ENCODE measurements around the gene HSF2BP.
"Not testable (repeated sequence)": the region's sequence is repeated elsewhere in the genome, so short reads cannot be mapped to it uniquely, and the experiment has no call there.

The HSF2BP gene

GRCh38 chr21:43659136-43660000 lies at the start of gene HSF2BP, which contains the start of gene RRP1B:
HSF2BP (minus strand) TSS chr21:43659488; CDS start chr21:43658096, 1,392 bp downstream.
RRP1B (plus strand) TSS chr21:43659560; CDS start chr21:43659665, 105 bp downstream.
- DNase-seq = peak; percentile 76

GRCh38 chr21:43708745-43709381 lies 49.6 kb upstream of the HSF2BP start:
- no peak for DNase-seq

GRCh38 chr21:43707462-43707861 lies 48.2 kb upstream of the HSF2BP start:
- DNase-seq = no peak

GRCh38 chr21:43703035-43703880 lies 44.0 kb upstream of the HSF2BP start:
- no peak for DNase-seq

- no peak for DNase-seq
Measured at GRCh38 chr21:43702785-43703034, 43.4 kb upstream of the HSF2BP start.

- no peak for DNase-seq
Measured at GRCh38 chr21:43701936-43702784, 42.9 kb upstream of the HSF2BP start.

- no peak for DNase-seq
Measured at GRCh38 chr21:43699933-43700599, 40.8 kb upstream of the HSF2BP start.

- not testable (repeated sequence) for DNase-seq
Measured at GRCh38 chr21:43699492-43699777, 40.1 kb upstream of the HSF2BP start.

GRCh38 chr21:43697758-43698643 lies 38.7 kb upstream of the HSF2BP start:
- no peak for DNase-seq

- DNase-seq = no peak
Measured at GRCh38 chr21:43696214-43696613, 36.9 kb upstream of the HSF2BP start.

- no peak for DNase-seq
Measured at GRCh38 chr21:43694437-43695079, 35.3 kb upstream of the HSF2BP start.

GRCh38 chr21:43693981-43694380 lies 34.7 kb upstream of the HSF2BP start:
- no peak for DNase-seq

GRCh38 chr21:43692949-43693348 lies 33.7 kb upstream of the HSF2BP start:
- no peak for DNase-seq

- DNase-seq = no peak
Measured at GRCh38 chr21:43691801-43692200, 32.5 kb upstream of the HSF2BP start.

GRCh38 chr21:43691086-43691795 lies 32.0 kb upstream of the HSF2BP start:
- DNase-seq = no peak

- no peak for DNase-seq
Measured at GRCh38 chr21:43690346-43690745, 31.1 kb upstream of the HSF2BP start.

- DNase-seq = no peak
Measured at GRCh38 chr21:43689556-43690337, 30.5 kb upstream of the HSF2BP start.

- no peak for DNase-seq
Measured at GRCh38 chr21:43688906-43689305, 29.6 kb upstream of the HSF2BP start.

All from DMS 273 treated with DMSO at 0.1 percent for 48 hours (cell line).